Urothelium cell line (cell line): ENCODE results near the gene XRCC6.
"Not testable (repeated sequence)": the region's sequence is repeated elsewhere in the genome, so short reads cannot be mapped to it uniquely, and the experiment has no call there.

Experiments used
- DNase-seq: peaks from one replicate; pipeline ENCODE4 v3.0.0; 2011; ENCODE audit warnings: low spot score, mixed read lengths
- FAIRE-seq: peaks from 2 replicates; lab custom pipeline; 2011; peaks lifted over from hg19 to GRCh38; lab: Jason Lieb, UNC

Gene XRCC6

GRCh38 chr22:41648432-41648831 is 27.3 kb downstream of the XRCC6 start:
- DNase-seq (no peak), FAIRE-seq (no peak)

GRCh38 chr22:41650229-41650628 is 29.1 kb downstream of the XRCC6 start:
- FAIRE-seq = peak; percentile 55
- no peak for DNase-seq

- DNase-seq (no peak), FAIRE-seq (no peak)
Measured at GRCh38 chr22:41650821-41651220, 29.7 kb downstream of the XRCC6 start.

- FAIRE-seq (no peak), DNase-seq (no peak)
Measured at GRCh38 chr22:41654322-41654721, 33.2 kb downstream of the XRCC6 start.

GRCh38 chr22:41656556-41656955 is 35.5 kb downstream of the XRCC6 start:
- DNase-seq (no peak), FAIRE-seq (no peak)

- FAIRE-seq (no peak), DNase-seq (no peak)
Measured at GRCh38 chr22:41657709-41658108, 36.6 kb downstream of the XRCC6 start.

GRCh38 chr22:41658869-41659268 is 37.8 kb downstream of the XRCC6 start:
- FAIRE-seq = no peak
- no peak for DNase-seq

- DNase-seq = no peak
- FAIRE-seq = no peak
Measured at GRCh38 chr22:41659941-41660340, 38.8 kb downstream of the XRCC6 start.

- no peak for FAIRE-seq
Measured at GRCh38 chr22:41660416-41660815, 39.3 kb downstream of the XRCC6 start.

GRCh38 chr22:41661088-41661487 is 40.0 kb downstream of the XRCC6 start:
- no peak for FAIRE-seq
- no peak for DNase-seq

More at GRCh38 chr22:41660416-41660815, 39.3 kb downstream of the XRCC6 start:
- DNase-seq = no peak

GRCh38 chr22:41661713-41662112 is 40.6 kb downstream of the XRCC6 start:
- FAIRE-seq (no peak), DNase-seq (no peak)

GRCh38 chr22:41663594-41663993 is 42.5 kb downstream of the XRCC6 start:
- FAIRE-seq = peak; percentile 87
- not testable (repeated sequence) for DNase-seq

GRCh38 chr22:41664490-41664889 is 43.4 kb downstream of the XRCC6 start:
- no peak for FAIRE-seq
- no peak for DNase-seq

GRCh38 chr22:41664951-41665350 is 43.9 kb downstream of the XRCC6 start:
- FAIRE-seq = no peak

GRCh38 chr22:41668971-41669911 is 48.1 kb downstream of the XRCC6 start:
- FAIRE-seq (no peak), DNase-seq (no peak)

More at GRCh38 chr22:41664951-41665350, 43.9 kb downstream of the XRCC6 start:
- no peak for DNase-seq

- not testable (repeated sequence) for DNase-seq, FAIRE-seq
Measured at GRCh38 chr22:41672096-41672495, 51.0 kb downstream of the XRCC6 start.

GRCh38 chr22:41672780-41673509 is 51.9 kb downstream of the XRCC6 start:
- DNase-seq (no peak), FAIRE-seq (no peak)

GRCh38 chr22:41674846-41675340 is 53.8 kb downstream of the XRCC6 start:
- no peak for FAIRE-seq
- no peak for DNase-seq

GRCh38 chr22:41676134-41676533 is 55.0 kb downstream of the XRCC6 start:
- DNase-seq (no peak), FAIRE-seq (no peak)

- FAIRE-seq (no peak), DNase-seq (no peak)
Measured at GRCh38 chr22:41681616-41682015, 60.5 kb downstream of the XRCC6 start.

- DNase-seq (peak; percentile 77), FAIRE-seq (no peak)
Measured at GRCh38 chr22:41682033-41682807, 61.1 kb downstream of the XRCC6 start.
